AG08395 (cell line): ENCODE data around the gene PRKAR1B.

Experiments
- DNase-seq: peaks from one replicate; pipeline ENCODE4 v3.0.0; 2012; ENCODE audit warnings: mixed read lengths, low spot score

Gene PRKAR1B

GRCh38 chr7:519484-520390, 207.3 kb downstream of the PRKAR1B start, which contains the start of gene PDGFA:
PDGFA (minus strand) TSS chr7:519846; CDS start chr7:519001, 845 bp downstream.
- DNase-seq, result peak; percentile 64

- peak; percentile 54 for DNase-seq
Observed at GRCh38 chr7:518630-519483, 208.2 kb downstream of the PRKAR1B start.

- peak; percentile 46 for DNase-seq
Observed at GRCh38 chr7:517774-518629, 209.1 kb downstream of the PRKAR1B start.

- DNase-seq, result peak; percentile 70
Observed at GRCh38 chr7:516606-517456, 210.2 kb downstream of the PRKAR1B start.

- DNase-seq, result no peak
Observed at GRCh38 chr7:516216-516605, 210.9 kb downstream of the PRKAR1B start.

- no peak for DNase-seq
Observed at GRCh38 chr7:515628-516027, 211.5 kb downstream of the PRKAR1B start.

- no peak for DNase-seq
Observed at GRCh38 chr7:514651-515598, 212.2 kb downstream of the PRKAR1B start.

GRCh38 chr7:514242-514641, 212.8 kb downstream of the PRKAR1B start:
- no peak for DNase-seq

GRCh38 chr7:513521-514166, 213.4 kb downstream of the PRKAR1B start:
- DNase-seq, result no peak

GRCh38 chr7:512541-513311, 214.4 kb downstream of the PRKAR1B start:
- DNase-seq, result no peak

GRCh38 chr7:512146-512510, 215.0 kb downstream of the PRKAR1B start:
- DNase-seq, result no peak

GRCh38 chr7:511476-512145, 215.5 kb downstream of the PRKAR1B start:
- no peak for DNase-seq

- no peak for DNase-seq
Observed at GRCh38 chr7:510782-511281, 216.2 kb downstream of the PRKAR1B start.

GRCh38 chr7:510131-510481, 217.0 kb downstream of the PRKAR1B start:
- no peak for DNase-seq

- DNase-seq, result no peak
Observed at GRCh38 chr7:509426-510130, 217.5 kb downstream of the PRKAR1B start.

GRCh38 chr7:508461-509170, 218.5 kb downstream of the PRKAR1B start:
- no peak for DNase-seq
